Adrenal gland (tissue), 12 donors: ENCODE measurements around the gene CHL1. TPM values are rescaled to one million over a fixed set of nuclear protein-coding genes. Genes with fewer than 3 reads are reported as not detected.

Experiments
- DNase-seq, 7 donors: peaks; one replicate each; pipeline ENCODE4 v3.0.0-alpha.2; 2019 to 2020
- H3K27ac ChIP-seq, 5 donors: fragments of 200-600 bp; sonication (generic) in 4 of 5; 1 replicate in 3 of 5; 2 replicates in 2 of 5; pipeline versions ENCODE4 v1.5.1 to v1.8.0; 2016 to 2020; ENCODE audit warnings: mild to moderate bottlenecking in 1 of 5
- H3K27me3 ChIP-seq: fragments of 200-600 bp; 2 replicates; pipeline ENCODE4 v1.8.0; 2021
- H3K36me3 ChIP-seq, 2 donors: fragments of 200-600 bp; replicated peaks in 1 of 2; 1 replicate in 1 of 2; 2 replicates in 1 of 2; pipeline versions ENCODE4 v1.5.1 to v1.8.0; 2018 to 2022
- H3K4me1 ChIP-seq, 2 donors: fragments of 200-600 bp; replicated peaks in 1 of 2; 1 replicate in 1 of 2; 2 replicates in 1 of 2; pipeline versions ENCODE4 v1.5.1 to v1.8.0; 2018 to 2021
- H3K4me3 ChIP-seq, 4 donors: fragments of 200-600 bp; sonication (generic) in 3 of 4; one replicate each; pipeline ENCODE4 v1.5.1; 2016 to 2018
- H3K9me3 ChIP-seq, 3 donors: fragments of 200-600 bp; sonication (generic) in 1 of 3; replicated peaks in 1 of 3; 1 replicate in 2 of 3; 2 replicates in 1 of 3; pipeline versions ENCODE4 v1.5.1 to v1.8.0; 2016 to 2021
- POLR2A ChIP-seq, 2 donors: fragments of 450-650 bp; IDR thresholded peaks; one replicate each; pipeline ENCODE4 v1.6.1; 2017; ENCODE audit warnings: antibody characterized with exemption in 2 of 2, mild to moderate bottlenecking in 2 of 2, moderate library complexity in 1 of 2
- WGBS, 4 donors: extraction: QIAGEN DNeasy Blood & Tissue Kit in 2 of 4; methylation state at CpG; one replicate each; pipeline versions ENCODE4 v1.1.5 to v1.1.7; 2013 to 2017; 5-methylcytosine and 5-hydroxymethylcytosine counted together
- intact Hi-C, 2 donors: fragments of 100-400 bp; cut with DNase I; formaldehyde crosslinking; loops; one replicate each; pipeline versions ENCODE4 v1.14.1 to v1.15.0; 2022 to 2023
- polyA plus RNA-seq, 3 donors: library from polyadenylated mRNA; stranded (reverse); fragments of 200-250 nt in 2 of 3; fragments of 350-450 nt in 1 of 3; fragmentation: Illumina TruSeq in 1 of 3; extraction: RNeasy Lipid Tissue Mini Kit (QIAGEN cat#74804) in 1 of 3; gene quantifications; one replicate each; pipeline ENCODE4 v1.2.3, GENCODE V29; 2013 to 2014
- total RNA-seq, 9 donors: library from RNA; depleted of rRNA in 4 of 9; stranded (reverse); fragments of >200 nt in 4 of 9; fragments of 120-200 nt in 1 of 9; fragmentation: NEBNext Ultra II Directional in 1 of 9; extraction: Animal tissue kit (Norgen Biotek cat#: 25700) in 1 of 9; gene quantifications; one replicate each; pipeline versions ENCODE4 v1.1.0 to v1.2.4, GENCODE V29; 2013 to 2023
- TF ChIP-seq, protein P1 (sequence below), 6 experiments: fragments of 450-650 bp in 4 of 6; fragments of 200-600 bp in 2 of 6; sonication (generic) in 1 of 6; IDR thresholded peaks; 1 replicate in 5 of 6; 2 replicates in 1 of 6; pipeline versions ENCODE4 v1.5.1 to v1.8.0; 2016 to 2021; ENCODE audit warnings: antibody characterized with exemption in 6 of 6, mild to moderate bottlenecking in 2 of 6, moderate library complexity in 1 of 6
- donor health status: healthy with polysubstance abuse.
- donor health status: Bipolar disorder and iron deficiency.
- donor health status: DM: yes; HTN: yes; CAD: no.
- donor health status: DM: no; HTN: no; CAD: no.
- donor health status: DM: no; HTN: no; CAD: no.
- donor health status: DM: yes; HTN: yes; CAD: no.

CHL1 gene
- total and polyA plus RNA-seq, 12 donors, result 0.80 to 28.3 (median 7.7) TPM

DNA sequence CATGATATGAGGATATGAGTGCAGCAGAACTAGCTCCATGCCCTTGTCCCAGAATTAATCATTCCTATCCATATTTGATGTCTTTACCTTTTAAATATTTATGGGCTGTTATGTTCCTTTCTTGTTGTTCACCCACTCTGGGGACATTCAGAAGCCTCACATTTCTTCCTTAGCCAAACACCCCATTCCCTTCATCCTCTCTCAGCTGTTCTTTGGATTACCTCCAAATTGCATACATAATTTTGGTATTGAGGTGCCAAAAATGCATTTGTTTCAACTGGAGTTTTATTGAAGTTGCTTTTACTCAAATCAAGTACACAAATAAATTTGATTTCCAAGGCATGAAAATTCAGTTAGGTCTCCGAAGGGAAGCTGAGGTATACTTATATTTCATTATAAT is 51.4 kb downstream of the CHL1 start:
- H3K9me3 ChIP-seq, result no peaks in the 10 kb centered on the region
- no peaks in the 10 kb centered on the region for H3K27me3 ChIP-seq
- intact Hi-C loops, result no loop called here
- 66 to 73% (median 68%) methylated on average over 1 of the region's 1 CpG for WGBS, 4 donors
- no peaks in the 10 kb centered on the region for H3K4me1 ChIP-seq
- H3K36me3 ChIP-seq, result no peaks in the 10 kb centered on the region
- H3K4me3 ChIP-seq, result no peak overlapping the region
- TF ChIP-seq POLR2A (IDR thresholded peaks at IDR 0.05), result no peak
- TF ChIP-seq, protein P1, sequence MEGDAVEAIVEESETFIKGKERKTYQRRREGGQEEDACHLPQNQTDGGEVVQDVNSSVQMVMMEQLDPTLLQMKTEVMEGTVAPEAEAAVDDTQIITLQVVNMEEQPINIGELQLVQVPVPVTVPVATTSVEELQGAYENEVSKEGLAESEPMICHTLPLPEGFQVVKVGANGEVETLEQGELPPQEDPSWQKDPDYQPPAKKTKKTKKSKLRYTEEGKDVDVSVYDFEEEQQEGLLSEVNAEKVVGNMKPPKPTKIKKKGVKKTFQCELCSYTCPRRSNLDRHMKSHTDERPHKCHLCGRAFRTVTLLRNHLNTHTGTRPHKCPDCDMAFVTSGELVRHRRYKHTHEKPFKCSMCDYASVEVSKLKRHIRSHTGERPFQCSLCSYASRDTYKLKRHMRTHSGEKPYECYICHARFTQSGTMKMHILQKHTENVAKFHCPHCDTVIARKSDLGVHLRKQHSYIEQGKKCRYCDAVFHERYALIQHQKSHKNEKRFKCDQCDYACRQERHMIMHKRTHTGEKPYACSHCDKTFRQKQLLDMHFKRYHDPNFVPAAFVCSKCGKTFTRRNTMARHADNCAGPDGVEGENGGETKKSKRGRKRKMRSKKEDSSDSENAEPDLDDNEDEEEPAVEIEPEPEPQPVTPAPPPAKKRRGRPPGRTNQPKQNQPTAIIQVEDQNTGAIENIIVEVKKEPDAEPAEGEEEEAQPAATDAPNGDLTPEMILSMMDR (IDR thresholded peaks at IDR 0.05), result no peak
- no peak for DNase-seq
- no peak overlapping the region for H3K27ac ChIP-seq

DNA sequence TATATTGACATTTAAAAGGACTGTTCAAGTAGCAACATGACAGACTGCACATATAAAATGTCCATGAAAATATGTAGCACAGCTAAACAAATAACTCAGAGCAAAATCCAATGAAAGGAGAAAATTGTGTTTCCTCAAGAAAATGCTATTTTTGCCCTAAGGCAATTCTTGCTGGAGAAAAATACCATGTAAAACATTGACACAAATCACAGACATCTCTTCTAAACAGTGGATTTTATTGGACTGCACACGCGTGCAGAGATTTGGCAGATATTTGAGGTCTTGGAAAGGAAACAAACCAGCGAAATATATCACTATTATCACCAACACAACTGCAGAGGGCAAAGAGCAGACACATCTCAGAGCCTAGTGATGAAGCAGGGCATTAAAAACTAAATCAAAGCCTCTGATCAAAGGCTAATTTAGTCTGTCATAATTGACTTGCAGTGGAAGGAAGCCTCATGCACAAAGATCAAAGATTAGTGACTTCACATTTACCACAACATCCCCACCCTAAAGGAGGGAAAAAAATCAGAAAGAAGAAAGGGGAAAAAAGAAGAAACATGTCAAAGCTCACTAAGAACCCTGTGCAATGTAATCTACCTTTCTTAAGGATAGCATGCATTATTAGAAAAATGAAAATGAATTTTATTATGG is 52.4 kb downstream of the CHL1 start:
- whole genome bisulfite sequencing, 4 donors, result 22 to 27% (median 25%) methylated on average over 3 of the region's 3 CpGs
- TF ChIP-seq, protein P1 (IDR thresholded peaks at IDR 0.05), result no peak
- no peak for TF ChIP-seq POLR2A (IDR thresholded peaks at IDR 0.05)
- Histone ChIP-seq H3K9me3 (no peaks in the 10 kb centered on the region), H3K4me3 (no peak overlapping the region), H3K27ac (no peak overlapping the region), H3K4me1 (no peaks in the 10 kb centered on the region), H3K36me3 (no peaks in the 10 kb centered on the region), H3K27me3 (no peaks in the 10 kb centered on the region)
- DNase-seq, result no peak
- intact Hi-C loops, result no loop called here

DNA sequence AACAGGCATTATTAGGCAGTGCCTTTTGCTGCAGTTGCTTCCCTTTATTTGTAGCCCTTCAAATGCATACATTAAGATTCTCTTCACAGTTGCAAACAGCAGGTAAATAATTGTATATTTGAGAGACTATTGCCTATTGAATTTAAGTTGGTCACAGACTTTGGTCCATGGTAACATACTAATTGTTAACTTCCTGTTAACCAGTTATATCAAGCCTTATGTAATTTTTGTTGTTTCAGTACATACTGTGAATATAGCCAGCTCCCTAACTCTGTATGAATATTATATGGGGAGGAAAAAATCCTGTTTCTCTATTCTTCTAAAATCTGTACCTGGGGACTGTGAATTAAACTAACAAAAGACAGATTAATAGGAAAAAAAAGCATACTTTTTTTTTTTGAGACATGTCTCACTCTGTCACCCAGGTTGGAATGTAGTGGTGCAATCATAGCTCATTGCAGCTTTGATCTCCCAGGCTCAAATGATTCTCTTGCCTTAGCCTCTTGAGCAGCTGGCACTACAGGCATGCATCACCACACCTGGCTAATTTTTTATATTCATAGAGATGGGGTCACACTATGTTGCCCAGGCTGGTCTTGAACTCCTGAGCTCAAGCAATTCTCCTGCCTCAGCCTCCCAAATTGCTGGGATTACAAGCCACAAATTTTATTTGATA is 53.2 kb downstream of the CHL1 start:
- TF ChIP-seq, protein P1 (IDR thresholded peaks at IDR 0.05), result no peak
- no peak for TF ChIP-seq POLR2A (IDR thresholded peaks at IDR 0.05)
- Histone ChIP-seq H3K4me1 (no peaks in the 10 kb centered on the region), H3K27ac (no peak overlapping the region), H3K9me3 (no peaks in the 10 kb centered on the region), H3K36me3 (no peaks in the 10 kb centered on the region), H3K4me3 (no peak overlapping the region), H3K27me3 (no peaks in the 10 kb centered on the region)
- DNase-seq, result no peak
- intact Hi-C loops, result no loop called here

DNA sequence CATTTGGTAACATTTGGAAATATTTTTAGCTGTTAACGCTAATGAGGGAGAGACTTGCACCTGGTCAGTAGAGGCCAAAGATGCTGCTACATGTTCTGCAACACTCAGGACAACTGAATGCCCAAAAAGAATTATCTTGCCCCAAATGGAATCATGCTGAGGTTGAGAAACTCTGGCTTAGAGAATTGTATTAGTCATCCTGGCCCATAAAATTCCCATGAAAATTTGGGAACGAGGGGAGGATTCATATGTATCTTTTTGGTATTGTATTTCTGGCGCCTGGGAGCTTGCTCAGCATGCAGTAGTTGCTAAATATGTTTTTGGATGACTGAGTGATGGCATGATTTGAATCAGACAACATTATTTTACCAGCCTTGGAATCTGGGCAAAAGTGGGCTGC is 59.9 kb downstream of the CHL1 start:
- H3K36me3 ChIP-seq, result no peaks in the 10 kb centered on the region
- intact Hi-C loops, result no loop called here
- TF ChIP-seq, protein P1 (IDR thresholded peaks at IDR 0.05), result no peak
- TF ChIP-seq POLR2A (IDR thresholded peaks at IDR 0.05), result no peak
- no peaks in the 10 kb centered on the region for H3K9me3 ChIP-seq
- no peak for DNase-seq
- H3K27me3 ChIP-seq, result no peaks in the 10 kb centered on the region
- no peak overlapping the region for H3K27ac ChIP-seq
- no peak overlapping the region for H3K4me3 ChIP-seq
- WGBS, 4 donors, result 71 to 87% (median 73%) methylated on average over 3 of the region's 3 CpGs
- no peaks in the 10 kb centered on the region for H3K4me1 ChIP-seq
